Muscle of leg (tissue), 11 donors: ENCODE data around the gene AGAP1. TPM values are rescaled to one million over a fixed set of nuclear protein-coding genes. Genes with fewer than 3 reads are reported as not detected.
A peak's percentile ranks its signal among the peaks of the same experiment; 100 is the strongest.

Source experiments
- DNase-seq: peaks from one replicate; pipeline ENCODE4 v3.0.0; 2013
- H3K27ac ChIP-seq: one replicate; pipeline ENCODE4 v1.5.1; 2013; ENCODE audit warnings: mild to moderate bottlenecking, low read length, control low read depth
- H3K27me3 ChIP-seq: one replicate; pipeline ENCODE4 v1.6.1; 2013; ENCODE audit warnings: low read length; ENCODE audit not compliant: control insufficient read depth, insufficient read depth
- H3K36me3 ChIP-seq: one replicate; pipeline ENCODE4 v1.6.1; 2013; ENCODE audit warnings: low read length; ENCODE audit not compliant: control insufficient read depth, insufficient read depth
- H3K4me1 ChIP-seq: one replicate; pipeline ENCODE4 v1.6.1; 2013; ENCODE audit warnings: low read length; ENCODE audit not compliant: control insufficient read depth, insufficient read depth
- H3K4me3 ChIP-seq: one replicate; pipeline ENCODE4 v1.5.1; 2013; ENCODE audit warnings: low read length, control low read depth
- H3K9me3 ChIP-seq: replicated peaks from 2 replicates; pipeline ENCODE4 v1.6.1; 2013; ENCODE audit warnings: low read depth, low read length; ENCODE audit not compliant: control insufficient read depth
- WGBS: methylation state at CpG from one replicate; pipeline ENCODE4 v1.1.5; 2013; ENCODE audit warnings: missing lambda C conversion rate; ENCODE audit not compliant: insufficient coverage; 5-methylcytosine and 5-hydroxymethylcytosine counted together
- polyA plus RNA-seq, 8 donors: library from polyadenylated mRNA; unstranded; fragments of 120-200 nt; gene quantifications; one replicate each; pipeline versions ENCODE4 v1.2.1 to v1.2.3, GENCODE V29; 2013; ENCODE audit warnings: inconsistent platforms in 1 of 8, low replicate concordance in 1 of 8; ENCODE audit not compliant: insufficient read length in 8 of 8, insufficient read depth in 1 of 8
- total RNA-seq: library from RNA; stranded (reverse); fragments of 120-200 nt; gene quantifications from one replicate; pipeline ENCODE4 v1.2.4, GENCODE V29; 2013

The AGAP1 gene
- total and polyA plus RNA-seq, 9 donors: 19.1 to 32.0 (median 26.8) TPM

- H3K9me3 ChIP-seq: no peaks in the 10 kb centered on the region
- peaks cover 30% of the 10 kb centered on the region for H3K4me1 ChIP-seq
- H3K4me3 ChIP-seq: no peak overlapping the region
- no peaks in the 10 kb centered on the region for H3K27me3 ChIP-seq
- H3K36me3 ChIP-seq: no peaks in the 10 kb centered on the region
- no peak overlapping the region for H3K27ac ChIP-seq
- DNase-seq: no peak
- 92% methylated on average over 5 of the region's 6 CpGs for WGBS
Measured at GRCh38 chr2:235554385-235554784, 60.5 kb downstream of the AGAP1 start.

GRCh38 chr2:235554936-235555335, 61.1 kb downstream of the AGAP1 start:
- DNase-seq: no peak
- H3K27ac ChIP-seq: no peak overlapping the region
- no peak overlapping the region for H3K4me3 ChIP-seq
- WGBS: 96% methylated on average over 4 of the region's 9 CpGs
- no peaks in the 10 kb centered on the region for H3K36me3 ChIP-seq
- no peaks in the 10 kb centered on the region for H3K27me3 ChIP-seq
- no peaks in the 10 kb centered on the region for H3K9me3 ChIP-seq
- peaks cover 30% of the 10 kb centered on the region for H3K4me1 ChIP-seq

- no peak for DNase-seq
- no peaks in the 10 kb centered on the region for H3K9me3 ChIP-seq
- 69% methylated on average over 5 of the region's 6 CpGs for WGBS
- no peaks in the 10 kb centered on the region for H3K36me3 ChIP-seq
- no peak overlapping the region for H3K4me3 ChIP-seq
- no peak overlapping the region for H3K27ac ChIP-seq
- peaks cover 30% of the 10 kb centered on the region for H3K4me1 ChIP-seq
- no peaks in the 10 kb centered on the region for H3K27me3 ChIP-seq
Measured at GRCh38 chr2:235555371-235555770, 61.5 kb downstream of the AGAP1 start.

- Histone ChIP-seq H3K27me3 (no peaks in the 10 kb centered on the region), H3K4me1 (peaks cover 30% of the 10 kb centered on the region), H3K36me3 (no peaks in the 10 kb centered on the region), H3K27ac (no peak overlapping the region), H3K4me3 (no peak overlapping the region), H3K9me3 (no peaks in the 10 kb centered on the region)
- no peak for DNase-seq
- WGBS: 80% methylated on average over 2 of the region's 3 CpGs
Measured at GRCh38 chr2:235556086-235556485, 62.2 kb downstream of the AGAP1 start.

- Histone ChIP-seq H3K4me3 (no peak overlapping the region), H3K27ac (no peak overlapping the region), H3K9me3 (no peaks in the 10 kb centered on the region), H3K36me3 (no peaks in the 10 kb centered on the region), H3K4me1 (peaks cover 24% of the 10 kb centered on the region), H3K27me3 (no peaks in the 10 kb centered on the region)
- DNase-seq: no peak
- 95% methylated on average over 8 of the region's 8 CpGs for WGBS
Measured at GRCh38 chr2:235556901-235557300, 63.1 kb downstream of the AGAP1 start.

- Histone ChIP-seq H3K9me3 (no peaks in the 10 kb centered on the region), H3K4me3 (no peak overlapping the region), H3K36me3 (no peaks in the 10 kb centered on the region), H3K27me3 (no peaks in the 10 kb centered on the region), H3K4me1 (peaks cover 21% of the 10 kb centered on the region), H3K27ac (peak overlapping the region; percentile 37)
- 93% methylated on average over 2 of the region's 9 CpGs for WGBS
- DNase-seq: no peak
Measured at GRCh38 chr2:235557903-235558302, 64.1 kb downstream of the AGAP1 start.

GRCh38 chr2:235558572-235558971, 64.7 kb downstream of the AGAP1 start:
- Histone ChIP-seq H3K9me3 (no peaks in the 10 kb centered on the region), H3K36me3 (no peaks in the 10 kb centered on the region), H3K4me1 (peaks cover 27% of the 10 kb centered on the region), H3K27ac (peak overlapping the region; percentile 37), H3K4me3 (no peak overlapping the region), H3K27me3 (no peaks in the 10 kb centered on the region)
- DNase-seq: no peak
- no CpG with 5 or more reads among the region's 8 CpGs for WGBS

GRCh38 chr2:235560345-235560744, 66.5 kb downstream of the AGAP1 start:
- H3K27ac ChIP-seq: no peak overlapping the region
- no peak for DNase-seq
- no peaks in the 10 kb centered on the region for H3K27me3 ChIP-seq
- H3K4me3 ChIP-seq: no peak overlapping the region
- no peaks in the 10 kb centered on the region for H3K36me3 ChIP-seq
- WGBS: 84% methylated on average over 6 of the region's 6 CpGs
- H3K4me1 ChIP-seq: peaks cover 35% of the 10 kb centered on the region
- no peaks in the 10 kb centered on the region for H3K9me3 ChIP-seq

GRCh38 chr2:235561450-235561849, 67.6 kb downstream of the AGAP1 start:
- DNase-seq: no peak
- no peak overlapping the region for H3K27ac ChIP-seq
- 53% methylated on average over 2 of the region's 2 CpGs for WGBS
- H3K9me3 ChIP-seq: no peaks in the 10 kb centered on the region
- no peaks in the 10 kb centered on the region for H3K27me3 ChIP-seq
- H3K4me3 ChIP-seq: no peak overlapping the region
- H3K4me1 ChIP-seq: peaks cover 33% of the 10 kb centered on the region
- no peaks in the 10 kb centered on the region for H3K36me3 ChIP-seq

GRCh38 chr2:235562065-235562747, 68.4 kb downstream of the AGAP1 start:
- 52% methylated on average over 4 of the region's 11 CpGs for WGBS
- Histone ChIP-seq H3K4me1 (peaks cover 35% of the 10 kb centered on the region), H3K36me3 (no peaks in the 10 kb centered on the region), H3K27me3 (no peaks in the 10 kb centered on the region), H3K27ac (no peak overlapping the region), H3K9me3 (no peaks in the 10 kb centered on the region), H3K4me3 (no peak overlapping the region)
- DNase-seq: no peak
